Neutrophil (primary cell): ENCODE results near the gene CYTH3.
A peak's percentile ranks its signal among the peaks of the same experiment; 100 is the strongest.

Experiments used
- H3K27ac ChIP-seq: fragments of 200-600 bp; sonication (generic); 2 replicates; pipeline ENCODE4 v1.5.1; 2016; ENCODE audit warnings: mild to moderate bottlenecking, moderate library complexity
- H3K27me3 ChIP-seq: fragments of 200-600 bp; sonication (generic); 2 replicates; pipeline ENCODE4 v1.6.0; 2016; ENCODE audit warnings: mild to moderate bottlenecking
- H3K36me3 ChIP-seq: fragments of 200-600 bp; sonication (generic); 2 replicates; pipeline ENCODE4 v1.5.1; 2017
- H3K4me1 ChIP-seq, 2 experiments: fragments of 200-600 bp in 1 of 2; sonication (generic) in 1 of 2; 1 replicate in 1 of 2; 2 replicates in 1 of 2; pipeline versions ENCODE4 v1.5.1 to v1.6.1; 2013 to 2016; ENCODE audit warnings: low read depth in 1 of 2, low read length in 1 of 2, mild to moderate bottlenecking in 1 of 2, moderate library complexity in 1 of 2; ENCODE audit not compliant: control insufficient read depth in 1 of 2, insufficient read depth in 1 of 2
- H3K4me3 ChIP-seq, 2 experiments: fragments of 200-600 bp in 1 of 2; sonication (generic) in 1 of 2; 1 replicate in 1 of 2; 2 replicates in 1 of 2; pipeline ENCODE4 v1.5.1; 2013 to 2016; ENCODE audit warnings: low read depth in 1 of 2, low read length in 1 of 2, mild to moderate bottlenecking in 1 of 2, moderate library complexity in 1 of 2
- H3K9me3 ChIP-seq: fragments of 200-600 bp; sonication (generic); 2 replicates; pipeline ENCODE4 v1.5.1; 2016
- CTCF ChIP-seq: fragments of 200-600 bp; sonication (generic); IDR thresholded peaks from 2 replicates; pipeline ENCODE4 v1.5.1; 2016; ENCODE audit warnings: antibody characterized with exemption

CYTH3 gene

GRCh38 chr7:6142871-6143380, 129.5 kb downstream of the CYTH3 start:
- no peak for TF ChIP-seq CTCF
- no peak overlapping the region for H3K4me3 ChIP-seq
- H3K27me3 ChIP-seq: no peaks in the 10 kb centered on the region
- no peaks in the 10 kb centered on the region for H3K9me3 ChIP-seq
- H3K36me3 ChIP-seq: peaks cover 58% of the 10 kb centered on the region
- H3K4me1 ChIP-seq: peaks cover 9 to 10% of the 10 kb centered on the region in 2 experiments
- no peak overlapping the region for H3K27ac ChIP-seq

GRCh38 chr7:6139189-6139996, 133.0 kb downstream of the CYTH3 start:
- no peaks in the 10 kb centered on the region for H3K9me3 ChIP-seq
- H3K27ac ChIP-seq: peak overlapping the region; percentile 63
- peaks cover 9 to 10% of the 10 kb centered on the region in 2 experiments for H3K4me1 ChIP-seq
- H3K36me3 ChIP-seq: peaks cover 42% of the 10 kb centered on the region
- no peak for TF ChIP-seq CTCF
- H3K27me3 ChIP-seq: no peaks in the 10 kb centered on the region
- H3K4me3 ChIP-seq: no peak overlapping the region

- Histone ChIP-seq H3K27me3 (no peaks in the 10 kb centered on the region), H3K4me3 (no peak overlapping the region), H3K36me3 (peaks cover 39% of the 10 kb centered on the region), H3K27ac (no peak overlapping the region), H3K9me3 (no peaks in the 10 kb centered on the region), H3K4me1 (peaks cover 9 to 10% of the 10 kb centered on the region in 2 experiments)
- no peak for TF ChIP-seq CTCF
Observed at GRCh38 chr7:6136475-6136874, 135.9 kb downstream of the CYTH3 start.

- no peaks in the 10 kb centered on the region for H3K4me1 ChIP-seq
- H3K27ac ChIP-seq: no peak overlapping the region
- no peaks in the 10 kb centered on the region for H3K27me3 ChIP-seq
- H3K4me3 ChIP-seq: no peak overlapping the region
- H3K36me3 ChIP-seq: peaks cover 52% of the 10 kb centered on the region
- no peaks in the 10 kb centered on the region for H3K9me3 ChIP-seq
- TF ChIP-seq CTCF: no peak
Observed at GRCh38 chr7:6133249-6133648, 139.2 kb downstream of the CYTH3 start.

GRCh38 chr7:6130007-6130587, 142.3 kb downstream of the CYTH3 start:
- H3K4me1 ChIP-seq: no peaks in the 10 kb centered on the region
- H3K27ac ChIP-seq: no peak overlapping the region
- no peaks in the 10 kb centered on the region for H3K27me3 ChIP-seq
- TF ChIP-seq CTCF: no peak
- no peaks in the 10 kb centered on the region for H3K9me3 ChIP-seq
- no peak overlapping the region for H3K4me3 ChIP-seq
- H3K36me3 ChIP-seq: peaks cover 30% of the 10 kb centered on the region
